Muscle layer of colon (tissue), 2 donors: ENCODE measurements around the gene ZKSCAN3.
A peak's percentile ranks its signal among the peaks of the same experiment; 100 is the strongest.
"Not testable (repeated sequence)": the region's sequence is repeated elsewhere in the genome, so short reads cannot be mapped to it uniquely, and the experiment has no call there.

ENCODE experiments used
- H3K27ac ChIP-seq: one replicate; pipeline ENCODE4 v1.7.0; 2013; ENCODE audit warnings: low read depth, mild to moderate bottlenecking, low read length, moderate library complexity
- H3K27me3 ChIP-seq, 2 donors: one replicate each; pipeline ENCODE4 v1.7.0; 2013; ENCODE audit warnings: low read length in 2 of 2, mild to moderate bottlenecking in 2 of 2; ENCODE audit not compliant: insufficient read depth in 2 of 2, control insufficient read depth in 1 of 2
- H3K36me3 ChIP-seq: one replicate; pipeline ENCODE4 v1.7.0; 2013; ENCODE audit warnings: mild to moderate bottlenecking, low read length; ENCODE audit not compliant: insufficient read depth
- H3K4me1 ChIP-seq: one replicate; pipeline ENCODE4 v1.7.0; 2013; ENCODE audit warnings: mild to moderate bottlenecking, low read length; ENCODE audit not compliant: insufficient read depth
- H3K4me3 ChIP-seq, 2 donors: one replicate each; pipeline ENCODE4 v1.7.0; 2013; ENCODE audit warnings: low read length in 2 of 2, low read depth in 1 of 2, mild to moderate bottlenecking in 1 of 2, moderate library complexity in 1 of 2
- H3K9ac ChIP-seq: one replicate; pipeline ENCODE4 v1.7.0; 2013; ENCODE audit warnings: low read length
- H3K9me3 ChIP-seq: one replicate; pipeline ENCODE4 v1.7.0; 2013; ENCODE audit warnings: mild to moderate bottlenecking, low read length
- donor health status: abdominal sarcoma.
- donor health status: Adenocarcinoma of cecum.

Gene ZKSCAN3

GRCh38 chr6:28383235-28384142, 33.7 kb downstream of the ZKSCAN3 start:
- Histone ChIP-seq H3K36me3 (peaks cover 33% of the 10 kb centered on the region), H3K4me1 (peaks cover 11% of the 10 kb centered on the region), H3K27me3 (no peaks in the 10 kb centered on the region), H3K27ac (peak overlapping the region; percentile 77), H3K9me3 (no peaks in the 10 kb centered on the region), H3K9ac (peak overlapping the region; percentile 42), H3K4me3 (peak overlapping the region; percentile 44 to 53)

- H3K27ac ChIP-seq = no peak overlapping the region
- H3K4me1 ChIP-seq = peaks cover 11% of the 10 kb centered on the region
- H3K36me3 ChIP-seq = peaks cover 40% of the 10 kb centered on the region
- no peak overlapping the region for H3K4me3 ChIP-seq
- no peaks in the 10 kb centered on the region for H3K27me3 ChIP-seq
- no peaks in the 10 kb centered on the region for H3K9me3 ChIP-seq
- peak overlapping the region; percentile 42 for H3K9ac ChIP-seq
These were observed 34.4 kb downstream of the ZKSCAN3 start for GRCh38 chr6:28384143-28384533.

GRCh38 chr6:28390688-28391087, 40.9 kb downstream of the ZKSCAN3 start:
- no peak overlapping the region for H3K4me3 ChIP-seq
- no peak overlapping the region for H3K9ac ChIP-seq
- no peaks in the 10 kb centered on the region for H3K27me3 ChIP-seq
- peaks cover 56% of the 10 kb centered on the region for H3K36me3 ChIP-seq
- H3K4me1 ChIP-seq = no peaks in the 10 kb centered on the region
- H3K9me3 ChIP-seq = no peaks in the 10 kb centered on the region
- no peak overlapping the region for H3K27ac ChIP-seq

GRCh38 chr6:28393912-28394662, 44.3 kb downstream of the ZKSCAN3 start:
- Histone ChIP-seq H3K9me3 (no peaks in the 10 kb centered on the region), H3K27me3 (no peaks in the 10 kb centered on the region), H3K27ac (no peak overlapping the region), H3K9ac (no peak overlapping the region), H3K36me3 (peaks cover 46% of the 10 kb centered on the region), H3K4me1 (peaks cover 8% of the 10 kb centered on the region), H3K4me3 (no peak overlapping the region)

GRCh38 chr6:28395918-28396317, 46.2 kb downstream of the ZKSCAN3 start:
- Histone ChIP-seq H3K36me3 (peaks cover 29% of the 10 kb centered on the region), H3K9me3 (no peaks in the 10 kb centered on the region), H3K27me3 (no peaks in the 10 kb centered on the region), H3K27ac (no peak overlapping the region), H3K4me1 (peaks cover 13% of the 10 kb centered on the region), H3K9ac (no peak overlapping the region), H3K4me3 (no peak overlapping the region)

GRCh38 chr6:28399350-28400121, 49.8 kb downstream of the ZKSCAN3 start, which contains the start of gene ZSCAN12:
Gene ZSCAN12, minus strand, starts transcription at chr6:28399747. Its CDS starts 1,342 bp downstream, at chr6:28398405.
- no peaks in the 10 kb centered on the region for H3K9me3 ChIP-seq
- H3K4me1 ChIP-seq = peaks cover 13% of the 10 kb centered on the region
- peak within 1 kb of the TSS; percentile 5 for H3K27ac ChIP-seq
- H3K27me3 ChIP-seq = no peaks in the 10 kb centered on the region
- H3K4me3 ChIP-seq = peak within 1 kb of the TSS; percentile 92 to 98
- H3K9ac ChIP-seq = peak within 1 kb of the TSS; percentile 92
- peaks cover 6% of the 10 kb centered on the region for H3K36me3 ChIP-seq

GRCh38 chr6:28400122-28400451, 50.3 kb downstream of the ZKSCAN3 start:
- Histone ChIP-seq H3K36me3 (peaks cover 6% of the 10 kb centered on the region), H3K27me3 (no peaks in the 10 kb centered on the region), H3K4me3 (peak overlapping the region; percentile 92 to 98), H3K4me1 (peaks cover 13% of the 10 kb centered on the region), H3K9ac (peak overlapping the region; percentile 92), H3K9me3 (no peaks in the 10 kb centered on the region), H3K27ac (peak overlapping the region; percentile 5)

- H3K4me1 ChIP-seq = peaks cover 13% of the 10 kb centered on the region
- H3K4me3 ChIP-seq = no peak overlapping the region
- H3K36me3 ChIP-seq = peaks cover 6% of the 10 kb centered on the region
- no peak overlapping the region for H3K9ac ChIP-seq
- no peaks in the 10 kb centered on the region for H3K9me3 ChIP-seq
- no peak overlapping the region for H3K27ac ChIP-seq
- no peaks in the 10 kb centered on the region for H3K27me3 ChIP-seq
These were observed 51.4 kb downstream of the ZKSCAN3 start for GRCh38 chr6:28401172-28401571.

- H3K9ac ChIP-seq = no peak overlapping the region
- H3K9me3 ChIP-seq = no peaks in the 10 kb centered on the region
- no peaks in the 10 kb centered on the region for H3K27me3 ChIP-seq
- H3K4me1 ChIP-seq = peaks cover 13% of the 10 kb centered on the region
- H3K4me3 ChIP-seq = no peak overlapping the region
- peaks cover 6% of the 10 kb centered on the region for H3K36me3 ChIP-seq
- H3K27ac ChIP-seq = no peak overlapping the region
These were observed 52.5 kb downstream of the ZKSCAN3 start for GRCh38 chr6:28402197-28402596.

GRCh38 chr6:28403923-28404322, 54.2 kb downstream of the ZKSCAN3 start:
- H3K4me1 ChIP-seq, H3K27ac ChIP-seq, H3K4me3 ChIP-seq, H3K27me3 ChIP-seq, H3K9me3 ChIP-seq, H3K9ac ChIP-seq, H3K36me3 ChIP-seq: not testable (repeated sequence)

GRCh38 chr6:28407401-28407800, 57.7 kb downstream of the ZKSCAN3 start:
- Histone ChIP-seq H3K36me3 (no peaks in the 10 kb centered on the region), H3K4me3 (no peak overlapping the region), H3K27me3 (no peaks in the 10 kb centered on the region), H3K27ac (no peak overlapping the region), H3K9me3 (no peaks in the 10 kb centered on the region), H3K4me1 (no peaks in the 10 kb centered on the region), H3K9ac (no peak overlapping the region)
